Measurements from ENCODE around the gene GHDC. TPM values are rescaled to one million over a fixed set of nuclear protein-coding genes. Genes with fewer than 3 reads are reported as not detected.

The GHDC gene
- total and polyA plus RNA-seq, 2 of the 13 experiments (the other 11 are each of a cell fraction or from before 2014, with no cell fraction given) = 15.4 to 22.5 TPM

DNA sequence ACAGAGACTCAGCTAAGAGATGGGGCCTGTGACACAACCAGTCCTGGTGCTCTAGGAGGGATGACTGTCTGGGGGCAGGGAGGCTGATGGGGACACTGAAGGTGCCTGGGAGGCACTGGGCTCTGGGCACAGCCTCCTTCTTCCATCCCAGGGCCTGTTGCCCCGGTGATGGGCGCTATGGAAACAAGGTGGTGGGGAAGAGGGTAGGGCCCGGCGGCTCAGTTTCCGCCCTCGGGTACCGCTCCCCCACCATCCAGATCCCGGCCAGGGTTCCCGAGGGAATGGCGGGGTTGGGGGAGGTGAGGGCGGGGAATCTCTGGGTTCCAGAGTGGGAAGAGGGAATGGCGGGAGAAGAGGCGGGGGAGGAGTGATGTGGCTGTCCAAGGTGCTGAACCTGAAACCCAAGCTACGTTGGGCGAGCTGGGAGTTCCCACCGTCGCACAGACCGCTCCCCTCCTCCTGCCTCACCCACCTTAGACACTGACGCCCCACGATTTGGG, 14.3 kb downstream of the GHDC start (continued):
- TF ChIP-seq, protein P1, sequence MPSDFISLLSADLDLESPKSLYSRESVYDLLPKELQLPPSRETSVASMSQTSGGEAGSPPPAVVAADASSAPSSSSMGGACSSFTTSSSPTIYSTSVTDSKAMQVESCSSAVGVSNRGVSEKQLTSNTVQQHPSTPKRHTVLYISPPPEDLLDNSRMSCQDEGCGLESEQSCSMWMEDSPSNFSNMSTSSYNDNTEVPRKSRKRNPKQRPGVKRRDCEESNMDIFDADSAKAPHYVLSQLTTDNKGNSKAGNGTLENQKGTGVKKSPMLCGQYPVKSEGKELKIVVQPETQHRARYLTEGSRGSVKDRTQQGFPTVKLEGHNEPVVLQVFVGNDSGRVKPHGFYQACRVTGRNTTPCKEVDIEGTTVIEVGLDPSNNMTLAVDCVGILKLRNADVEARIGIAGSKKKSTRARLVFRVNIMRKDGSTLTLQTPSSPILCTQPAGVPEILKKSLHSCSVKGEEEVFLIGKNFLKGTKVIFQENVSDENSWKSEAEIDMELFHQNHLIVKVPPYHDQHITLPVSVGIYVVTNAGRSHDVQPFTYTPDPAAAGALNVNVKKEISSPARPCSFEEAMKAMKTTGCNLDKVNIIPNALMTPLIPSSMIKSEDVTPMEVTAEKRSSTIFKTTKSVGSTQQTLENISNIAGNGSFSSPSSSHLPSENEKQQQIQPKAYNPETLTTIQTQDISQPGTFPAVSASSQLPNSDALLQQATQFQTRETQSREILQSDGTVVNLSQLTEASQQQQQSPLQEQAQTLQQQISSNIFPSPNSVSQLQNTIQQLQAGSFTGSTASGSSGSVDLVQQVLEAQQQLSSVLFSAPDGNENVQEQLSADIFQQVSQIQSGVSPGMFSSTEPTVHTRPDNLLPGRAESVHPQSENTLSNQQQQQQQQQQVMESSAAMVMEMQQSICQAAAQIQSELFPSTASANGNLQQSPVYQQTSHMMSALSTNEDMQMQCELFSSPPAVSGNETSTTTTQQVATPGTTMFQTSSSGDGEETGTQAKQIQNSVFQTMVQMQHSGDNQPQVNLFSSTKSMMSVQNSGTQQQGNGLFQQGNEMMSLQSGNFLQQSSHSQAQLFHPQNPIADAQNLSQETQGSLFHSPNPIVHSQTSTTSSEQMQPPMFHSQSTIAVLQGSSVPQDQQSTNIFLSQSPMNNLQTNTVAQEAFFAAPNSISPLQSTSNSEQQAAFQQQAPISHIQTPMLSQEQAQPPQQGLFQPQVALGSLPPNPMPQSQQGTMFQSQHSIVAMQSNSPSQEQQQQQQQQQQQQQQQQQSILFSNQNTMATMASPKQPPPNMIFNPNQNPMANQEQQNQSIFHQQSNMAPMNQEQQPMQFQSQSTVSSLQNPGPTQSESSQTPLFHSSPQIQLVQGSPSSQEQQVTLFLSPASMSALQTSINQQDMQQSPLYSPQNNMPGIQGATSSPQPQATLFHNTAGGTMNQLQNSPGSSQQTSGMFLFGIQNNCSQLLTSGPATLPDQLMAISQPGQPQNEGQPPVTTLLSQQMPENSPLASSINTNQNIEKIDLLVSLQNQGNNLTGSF (CRISPR knock-in tag; IDR thresholded peaks at IDR 0.05) = peak; percentile 94
- TF ChIP-seq CREM (IDR thresholded peaks at IDR 0.05) (no peak), CREM (CRISPR knock-in tag; IDR thresholded peaks at IDR 0.05) (no peak), RBM39 (IDR thresholded peaks at IDR 0.05; ENCODE audit: low read depth, low read length, poor library complexity, severe bottlenecking) (no peak), CHCHD3 (CRISPR knock-in tag; IDR thresholded peaks at IDR 0.05) (peak; percentile 93; the same call in 1 of the 2 replicates), ZNF562 (CRISPR knock-in tag; IDR thresholded peaks at IDR 0.05; ENCODE audit: borderline replicate concordance) (no peak), NFKB2 (CRISPR knock-in tag; IDR thresholded peaks at IDR 0.05; ENCODE audit: borderline replicate concordance) (peak; percentile 98), TCF12 (IDR thresholded peaks at IDR 0.05) (no peak), TCF12 (CRISPR knock-in tag; IDR thresholded peaks at IDR 0.05) (no peak), ARNTL (CRISPR knock-in tag; IDR thresholded peaks at IDR 0.05) (no peak)
- TF ChIP-seq, protein P2, sequence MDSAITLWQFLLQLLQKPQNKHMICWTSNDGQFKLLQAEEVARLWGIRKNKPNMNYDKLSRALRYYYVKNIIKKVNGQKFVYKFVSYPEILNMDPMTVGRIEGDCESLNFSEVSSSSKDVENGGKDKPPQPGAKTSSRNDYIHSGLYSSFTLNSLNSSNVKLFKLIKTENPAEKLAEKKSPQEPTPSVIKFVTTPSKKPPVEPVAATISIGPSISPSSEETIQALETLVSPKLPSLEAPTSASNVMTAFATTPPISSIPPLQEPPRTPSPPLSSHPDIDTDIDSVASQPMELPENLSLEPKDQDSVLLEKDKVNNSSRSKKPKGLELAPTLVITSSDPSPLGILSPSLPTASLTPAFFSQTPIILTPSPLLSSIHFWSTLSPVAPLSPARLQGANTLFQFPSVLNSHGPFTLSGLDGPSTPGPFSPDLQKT (CRISPR knock-in tag; IDR thresholded peaks at IDR 0.05; ENCODE audit: borderline replicate concordance) = peak; percentile 38; the same call in 1 of the 2 replicates
- TF ChIP-seq, protein P3, sequence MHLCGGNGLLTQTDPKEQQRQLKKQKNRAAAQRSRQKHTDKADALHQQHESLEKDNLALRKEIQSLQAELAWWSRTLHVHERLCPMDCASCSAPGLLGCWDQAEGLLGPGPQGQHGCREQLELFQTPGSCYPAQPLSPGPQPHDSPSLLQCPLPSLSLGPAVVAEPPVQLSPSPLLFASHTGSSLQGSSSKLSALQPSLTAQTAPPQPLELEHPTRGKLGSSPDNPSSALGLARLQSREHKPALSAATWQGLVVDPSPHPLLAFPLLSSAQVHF (CRISPR knock-in tag; IDR thresholded peaks at IDR 0.05) = peak; percentile 58
- TF ChIP-seq, protein P4, sequence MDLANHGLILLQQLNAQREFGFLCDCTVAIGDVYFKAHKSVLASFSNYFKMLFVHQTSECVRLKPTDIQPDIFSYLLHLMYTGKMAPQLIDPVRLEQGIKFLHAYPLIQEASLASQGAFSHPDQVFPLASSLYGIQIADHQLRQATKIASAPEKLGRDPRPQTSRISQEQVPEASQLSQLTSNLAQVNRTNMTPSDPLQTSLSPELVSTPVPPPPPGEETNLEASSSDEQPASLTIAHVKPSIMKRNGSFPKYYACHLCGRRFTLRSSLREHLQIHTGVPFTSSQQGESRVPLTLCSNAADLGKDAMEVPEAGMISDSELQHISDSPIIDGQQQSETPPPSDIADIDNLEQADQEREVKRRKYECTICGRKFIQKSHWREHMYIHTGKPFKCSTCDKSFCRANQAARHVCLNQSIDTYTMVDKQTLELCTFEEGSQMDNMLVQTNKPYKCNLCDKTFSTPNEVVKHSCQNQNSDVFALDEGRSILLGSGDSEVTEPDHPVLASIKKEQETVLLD (CRISPR knock-in tag; IDR thresholded peaks at IDR 0.05; ENCODE audit: low read depth) = no peak
- TF ChIP-seq, protein P5, sequence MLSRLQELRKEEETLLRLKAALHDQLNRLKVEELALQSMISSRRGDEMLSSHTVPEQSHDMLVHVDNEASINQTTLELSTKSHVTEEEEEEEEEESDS (CRISPR knock-in tag; IDR thresholded peaks at IDR 0.05; ENCODE audit: borderline replicate concordance) = peak; percentile 61; the same call in 1 of the 2 replicates
- TF ChIP-seq, protein P6, sequence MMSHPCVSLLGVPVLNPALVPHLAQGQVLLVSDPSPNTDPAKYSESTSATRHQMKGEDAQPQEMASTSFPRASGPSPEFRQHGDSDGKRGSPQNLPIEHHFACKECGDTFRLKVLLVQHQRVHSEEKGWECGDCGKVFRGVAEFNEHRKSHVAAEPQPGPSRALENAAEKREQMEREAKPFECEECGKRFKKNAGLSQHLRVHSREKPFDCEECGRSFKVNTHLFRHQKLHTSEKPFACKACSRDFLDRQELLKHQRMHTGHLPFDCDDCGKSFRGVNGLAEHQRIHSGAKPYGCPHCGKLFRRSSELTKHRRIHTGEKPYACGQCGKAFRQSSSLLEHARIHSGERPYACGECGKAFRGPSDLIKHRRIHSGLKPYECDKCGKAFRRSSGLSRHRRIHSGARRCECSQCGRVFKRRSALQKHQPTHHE (CRISPR knock-in tag; IDR thresholded peaks at IDR 0.05; ENCODE audit: borderline replicate concordance) = peak; percentile 88; the same call in 1 of the 2 replicates
- TF ChIP-seq, protein P7, sequence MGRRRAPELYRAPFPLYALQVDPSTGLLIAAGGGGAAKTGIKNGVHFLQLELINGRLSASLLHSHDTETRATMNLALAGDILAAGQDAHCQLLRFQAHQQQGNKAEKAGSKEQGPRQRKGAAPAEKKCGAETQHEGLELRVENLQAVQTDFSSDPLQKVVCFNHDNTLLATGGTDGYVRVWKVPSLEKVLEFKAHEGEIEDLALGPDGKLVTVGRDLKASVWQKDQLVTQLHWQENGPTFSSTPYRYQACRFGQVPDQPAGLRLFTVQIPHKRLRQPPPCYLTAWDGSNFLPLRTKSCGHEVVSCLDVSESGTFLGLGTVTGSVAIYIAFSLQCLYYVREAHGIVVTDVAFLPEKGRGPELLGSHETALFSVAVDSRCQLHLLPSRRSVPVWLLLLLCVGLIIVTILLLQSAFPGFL (CRISPR knock-in tag; IDR thresholded peaks at IDR 0.05) = 0 out of 2 replicates have a peak, but pooled peaks have one; percentile 74
